Measurements from ENCODE around the gene UMODL1.

DNA sequence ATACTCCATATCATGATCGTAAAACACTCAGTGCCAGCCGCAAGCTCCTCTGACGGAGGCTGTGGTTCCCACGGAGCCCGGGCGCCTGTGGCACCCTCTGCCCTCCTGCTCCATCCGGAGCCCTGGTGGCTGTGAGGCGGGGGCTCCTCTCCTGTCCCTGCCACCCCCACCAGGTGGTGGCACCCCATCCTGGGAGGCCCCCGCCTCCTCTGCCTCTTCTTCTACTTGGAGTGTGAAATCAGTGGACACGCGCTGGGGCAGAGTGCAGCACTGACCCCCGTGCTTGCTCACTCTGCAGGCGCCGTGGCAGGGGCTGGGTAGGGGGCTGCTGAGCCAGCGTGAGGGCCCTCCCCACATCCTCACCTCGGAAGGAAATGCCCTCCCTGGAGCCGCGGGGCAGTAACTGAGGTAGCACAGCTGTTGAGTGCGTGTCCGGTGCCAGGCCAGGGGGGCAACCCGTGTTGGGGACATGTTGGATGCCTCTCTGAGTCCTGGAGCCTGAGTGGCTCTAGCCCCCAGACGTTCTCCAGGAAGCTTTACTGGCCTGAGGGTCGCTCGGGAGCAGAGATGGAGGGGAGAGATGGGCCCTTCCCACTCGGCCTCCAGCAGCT lies 89.1 kb downstream of the UMODL1 start:
- TF ChIP-seq, protein P1, sequence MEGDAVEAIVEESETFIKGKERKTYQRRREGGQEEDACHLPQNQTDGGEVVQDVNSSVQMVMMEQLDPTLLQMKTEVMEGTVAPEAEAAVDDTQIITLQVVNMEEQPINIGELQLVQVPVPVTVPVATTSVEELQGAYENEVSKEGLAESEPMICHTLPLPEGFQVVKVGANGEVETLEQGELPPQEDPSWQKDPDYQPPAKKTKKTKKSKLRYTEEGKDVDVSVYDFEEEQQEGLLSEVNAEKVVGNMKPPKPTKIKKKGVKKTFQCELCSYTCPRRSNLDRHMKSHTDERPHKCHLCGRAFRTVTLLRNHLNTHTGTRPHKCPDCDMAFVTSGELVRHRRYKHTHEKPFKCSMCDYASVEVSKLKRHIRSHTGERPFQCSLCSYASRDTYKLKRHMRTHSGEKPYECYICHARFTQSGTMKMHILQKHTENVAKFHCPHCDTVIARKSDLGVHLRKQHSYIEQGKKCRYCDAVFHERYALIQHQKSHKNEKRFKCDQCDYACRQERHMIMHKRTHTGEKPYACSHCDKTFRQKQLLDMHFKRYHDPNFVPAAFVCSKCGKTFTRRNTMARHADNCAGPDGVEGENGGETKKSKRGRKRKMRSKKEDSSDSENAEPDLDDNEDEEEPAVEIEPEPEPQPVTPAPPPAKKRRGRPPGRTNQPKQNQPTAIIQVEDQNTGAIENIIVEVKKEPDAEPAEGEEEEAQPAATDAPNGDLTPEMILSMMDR (conservative IDR thresholded peaks at IDR 0.05; ENCODE audit: low read length): no peak
- TF ChIP-seq EZH2phosphoT487 (IDR thresholded peaks at IDR 0.05; ENCODE audit: borderline replicate concordance, low read depth, low read length): no peak

Measured in OCI-LY7 (cell line).